ENCODE data around the gene PDE8B.

The PDE8B gene, protein sequence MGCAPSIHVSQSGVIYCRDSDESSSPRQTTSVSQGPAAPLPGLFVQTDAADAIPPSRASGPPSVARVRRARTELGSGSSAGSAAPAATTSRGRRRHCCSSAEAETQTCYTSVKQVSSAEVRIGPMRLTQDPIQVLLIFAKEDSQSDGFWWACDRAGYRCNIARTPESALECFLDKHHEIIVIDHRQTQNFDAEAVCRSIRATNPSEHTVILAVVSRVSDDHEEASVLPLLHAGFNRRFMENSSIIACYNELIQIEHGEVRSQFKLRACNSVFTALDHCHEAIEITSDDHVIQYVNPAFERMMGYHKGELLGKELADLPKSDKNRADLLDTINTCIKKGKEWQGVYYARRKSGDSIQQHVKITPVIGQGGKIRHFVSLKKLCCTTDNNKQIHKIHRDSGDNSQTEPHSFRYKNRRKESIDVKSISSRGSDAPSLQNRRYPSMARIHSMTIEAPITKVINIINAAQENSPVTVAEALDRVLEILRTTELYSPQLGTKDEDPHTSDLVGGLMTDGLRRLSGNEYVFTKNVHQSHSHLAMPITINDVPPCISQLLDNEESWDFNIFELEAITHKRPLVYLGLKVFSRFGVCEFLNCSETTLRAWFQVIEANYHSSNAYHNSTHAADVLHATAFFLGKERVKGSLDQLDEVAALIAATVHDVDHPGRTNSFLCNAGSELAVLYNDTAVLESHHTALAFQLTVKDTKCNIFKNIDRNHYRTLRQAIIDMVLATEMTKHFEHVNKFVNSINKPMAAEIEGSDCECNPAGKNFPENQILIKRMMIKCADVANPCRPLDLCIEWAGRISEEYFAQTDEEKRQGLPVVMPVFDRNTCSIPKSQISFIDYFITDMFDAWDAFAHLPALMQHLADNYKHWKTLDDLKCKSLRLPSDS

DNA sequence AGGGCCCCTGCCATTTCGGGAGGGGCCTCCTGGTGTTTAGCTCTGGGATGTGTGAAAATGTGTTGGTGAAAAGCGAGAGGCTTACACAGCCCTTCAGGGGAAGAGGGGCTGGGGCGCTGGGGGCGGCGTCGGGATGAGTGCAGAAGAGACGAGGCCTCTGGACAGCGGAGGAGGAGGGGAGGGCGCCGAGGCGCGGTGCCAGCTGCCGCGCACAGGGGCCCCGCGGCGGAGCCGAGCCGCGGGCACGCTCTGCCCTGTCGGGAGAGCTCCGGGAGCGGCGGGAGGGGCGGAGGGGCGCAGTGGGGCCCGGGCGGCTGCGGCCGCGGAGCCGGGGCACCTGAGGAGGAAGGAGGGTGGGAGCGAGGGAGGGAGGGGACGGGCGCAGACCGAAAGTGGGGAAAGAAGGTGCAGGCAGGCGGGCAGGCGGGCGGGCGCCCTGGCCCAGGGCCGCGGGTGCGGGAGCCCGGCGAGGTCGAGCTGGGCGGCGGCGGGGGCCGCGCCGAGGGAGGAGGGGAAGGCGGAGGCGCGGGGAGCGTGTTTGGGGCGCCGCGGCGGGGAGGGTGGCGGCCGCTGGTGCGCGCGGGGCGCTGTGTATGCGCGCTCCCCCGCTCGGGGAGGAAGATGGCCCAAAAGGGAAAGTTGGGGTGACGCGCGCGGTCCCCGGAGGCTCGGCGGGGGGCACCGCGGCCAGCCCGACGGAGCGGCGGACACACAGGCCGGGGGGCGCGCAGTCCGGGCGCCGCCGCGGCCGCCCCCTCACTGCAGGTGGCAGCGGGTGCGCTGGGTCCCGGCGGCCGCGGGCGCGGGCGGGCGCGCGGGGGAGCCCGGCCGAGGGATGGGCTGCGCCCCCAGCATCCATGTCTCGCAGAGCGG is at the start of gene PDE8B:
TSS of gene PDE8B (plus strand) at position 590 of the 873 bp plus-strand sequence. CDS start at position 836, 246 bp downstream.
- peak in 1 of 2 donors; percentile 9 for DNase-seq

DNA sequence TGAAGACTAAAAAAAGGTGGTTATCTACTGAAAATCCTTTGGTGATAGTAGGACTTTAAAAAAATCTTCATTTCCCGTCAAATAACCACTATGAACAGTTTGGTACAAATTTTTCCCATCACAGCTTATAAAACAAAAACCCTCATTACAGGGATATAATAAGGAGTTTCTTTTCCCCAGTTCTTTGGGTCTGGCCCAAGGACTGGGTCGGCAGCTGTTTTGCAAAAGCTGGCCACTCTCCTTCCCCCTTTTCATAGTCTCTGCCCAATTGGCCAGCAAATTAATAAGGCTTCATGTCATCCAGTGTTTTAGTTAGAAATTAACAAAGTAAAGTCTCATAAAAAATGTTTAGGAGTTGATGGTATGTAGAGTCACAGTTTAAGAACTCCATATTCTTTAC is 47.0 kb upstream of the PDE8B start:
- no peak for DNase-seq

GRCh38 chr5:77167063-77167462 is 43.4 kb upstream of the PDE8B start:
- no peak for DNase-seq

- DNase-seq = no peak
These were observed 42.8 kb upstream of the PDE8B start for GRCh38 chr5:77167695-77168121.

DNA sequence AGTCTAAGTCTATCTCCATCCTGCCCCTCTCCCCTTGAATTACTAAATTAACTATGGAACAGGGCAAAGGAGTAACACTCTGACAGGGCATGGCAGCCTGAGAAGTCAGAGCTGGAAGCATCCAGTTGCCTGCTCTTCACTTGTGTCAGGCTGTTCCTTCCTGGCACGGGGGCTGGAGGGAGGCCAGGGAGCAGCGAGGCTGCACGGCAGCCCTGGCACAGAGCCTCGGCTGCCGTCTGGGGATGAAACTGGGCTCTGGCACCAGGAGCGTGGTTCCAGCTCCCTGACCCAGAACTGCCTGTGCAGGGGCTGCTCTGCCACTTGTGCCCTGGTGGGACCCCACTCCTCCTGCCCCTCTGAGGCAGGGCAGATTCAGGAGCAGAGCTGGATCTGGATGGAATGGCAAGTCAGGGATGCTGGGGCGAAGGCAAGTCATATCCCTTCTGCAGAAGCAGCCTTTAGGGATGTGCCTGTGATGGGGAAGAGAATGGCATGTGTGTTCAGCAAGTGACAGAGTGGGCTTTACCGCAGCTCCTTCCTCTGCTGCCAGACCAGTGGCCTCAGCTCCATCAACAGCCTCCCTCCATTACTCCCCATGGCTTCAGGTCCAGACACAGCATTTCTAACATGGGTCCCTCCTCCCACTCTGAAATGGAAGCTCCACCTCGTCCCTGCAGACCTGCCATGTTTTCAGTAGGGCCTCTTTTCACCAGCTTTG is 42.2 kb upstream of the PDE8B start:
- no peak for DNase-seq

DNA sequence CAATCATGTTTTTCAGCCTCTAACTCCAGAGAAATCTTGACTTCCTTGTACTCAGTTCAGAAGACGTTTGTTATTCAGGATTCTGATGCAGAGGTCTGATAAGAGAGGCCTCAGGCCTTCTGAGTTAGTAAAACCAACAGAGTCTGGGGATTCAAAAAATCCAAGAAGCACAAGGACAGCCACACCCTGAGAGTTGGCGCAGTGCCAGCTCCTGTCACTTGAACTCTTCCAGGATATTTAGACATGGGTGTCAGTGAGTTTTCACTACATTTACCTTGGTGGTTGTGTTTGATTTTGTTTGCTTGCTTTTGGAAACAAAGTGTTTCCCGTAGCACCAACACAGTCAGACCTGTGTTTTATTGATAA is 41.6 kb upstream of the PDE8B start:
- DNase-seq = no peak

- DNase-seq = no peak
These were observed 40.1 kb upstream of the PDE8B start for GRCh38 chr5:77170196-77170890.

DNA sequence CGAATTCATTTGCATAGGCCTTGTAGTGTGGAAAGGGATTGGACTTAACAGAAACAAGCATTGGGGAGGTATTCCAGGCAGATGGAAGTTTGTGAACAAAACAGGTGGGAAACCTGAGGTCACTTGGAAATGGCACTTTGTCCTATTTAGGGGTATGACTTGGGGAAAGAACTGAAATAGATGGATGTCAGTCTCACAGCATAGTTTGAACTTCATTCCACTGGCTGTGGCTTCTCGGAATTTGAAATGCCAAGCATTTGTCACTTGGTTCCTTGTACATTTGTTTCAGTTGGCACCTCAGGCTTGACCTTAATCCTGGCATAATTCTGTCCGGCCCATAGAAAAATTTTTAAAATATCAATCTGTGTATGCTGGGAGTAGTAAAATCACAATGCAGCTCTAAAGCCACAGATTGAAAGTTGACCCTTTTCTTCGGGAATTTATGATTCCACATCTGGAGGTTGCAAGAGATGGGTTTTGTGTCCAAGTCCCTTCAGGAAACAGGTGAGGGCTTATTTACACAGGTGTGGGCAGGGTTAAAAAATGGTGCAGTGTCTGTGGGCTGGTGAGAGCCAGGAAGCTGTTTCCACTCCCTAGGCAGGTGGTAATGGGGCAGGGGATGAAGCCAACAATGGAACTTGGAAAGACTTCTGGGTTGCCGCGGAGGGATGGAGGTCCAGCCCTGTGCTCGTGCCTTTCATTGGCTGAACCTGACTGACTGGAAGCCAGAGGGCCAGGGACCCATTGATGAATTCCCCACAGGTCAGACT is 39.2 kb upstream of the PDE8B start:
- no peak for DNase-seq

GRCh38 chr5:77172713-77173328 is 37.7 kb upstream of the PDE8B start:
- no peak for DNase-seq

DNA sequence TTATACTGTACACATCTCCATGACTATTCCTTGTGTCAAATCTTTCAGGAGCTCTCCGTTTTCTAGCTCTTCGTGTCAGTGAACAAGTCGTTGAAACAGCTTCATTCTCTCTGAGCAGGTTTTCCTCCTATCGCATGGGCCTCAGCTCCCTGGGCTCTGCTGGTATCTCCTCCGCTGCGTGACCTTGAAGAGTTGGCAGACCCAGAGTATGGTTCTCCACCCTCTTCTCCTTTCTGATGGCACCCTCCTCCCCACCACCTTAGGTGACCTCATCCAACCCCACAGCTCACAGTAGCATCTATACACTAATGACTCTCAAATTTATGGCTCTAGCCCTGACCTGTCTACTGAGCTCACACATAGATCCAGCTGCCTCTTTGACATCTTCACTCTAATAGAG is 36.0 kb upstream of the PDE8B start:
- DNase-seq = no peak

DNA sequence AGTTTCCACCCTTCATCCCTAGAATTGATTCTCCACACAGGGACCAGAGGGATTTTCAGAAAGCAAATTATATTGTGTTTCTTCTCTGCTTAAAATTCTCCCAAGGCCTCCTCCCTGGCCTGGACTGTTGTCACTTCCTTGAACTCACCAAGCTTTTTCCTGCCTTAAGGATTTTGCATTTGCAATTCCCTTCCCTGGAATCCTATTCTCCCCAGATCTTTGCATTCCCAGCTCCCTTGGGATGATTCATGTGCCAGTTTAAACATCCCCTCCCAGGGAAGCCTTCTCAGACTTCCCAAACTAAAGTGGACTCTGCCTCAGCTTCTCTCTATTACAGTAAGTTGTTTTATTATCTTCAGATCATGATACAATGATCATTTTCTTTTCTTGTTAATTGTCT is 35.2 kb upstream of the PDE8B start:
- DNase-seq = no peak

DNA sequence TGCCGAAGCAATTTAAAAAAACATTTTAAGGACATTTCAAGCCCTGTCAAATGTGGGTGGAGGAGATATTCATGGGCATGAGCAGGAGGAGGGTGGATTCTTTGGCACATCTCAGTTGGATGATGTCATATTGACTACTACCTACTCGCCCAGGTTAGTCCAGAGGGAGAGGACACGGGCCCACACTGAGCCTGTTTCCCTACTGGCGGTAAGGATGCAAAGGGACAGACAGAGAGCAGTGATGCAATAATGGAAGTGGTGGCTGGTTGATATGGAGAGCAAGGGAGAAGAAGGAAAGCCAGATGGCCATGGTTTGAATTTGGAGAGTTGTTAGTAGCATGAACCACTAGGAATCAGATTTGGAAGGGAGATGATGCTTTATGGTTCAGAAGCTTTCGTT is 34.1 kb upstream of the PDE8B start:
- DNase-seq = no peak

DNA sequence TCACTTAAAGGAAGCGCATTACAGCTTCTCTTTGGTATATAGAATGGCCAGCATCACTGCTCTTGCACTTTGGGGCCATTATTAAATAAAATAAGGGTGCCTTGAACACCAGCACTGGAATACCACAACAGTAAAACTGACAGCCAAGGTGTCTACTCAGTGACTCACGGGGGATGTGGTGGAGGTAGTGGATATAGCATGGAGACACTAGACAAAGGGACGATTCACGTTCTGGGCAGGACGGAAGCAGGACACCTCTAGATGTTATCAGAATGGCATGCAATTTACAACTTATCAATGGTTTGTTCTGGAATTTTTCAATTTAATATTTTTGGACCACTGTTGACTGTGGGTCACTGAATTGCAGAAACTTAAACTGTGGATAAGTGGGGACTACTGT is 32.9 kb upstream of the PDE8B start:
- DNase-seq = no peak

DNA sequence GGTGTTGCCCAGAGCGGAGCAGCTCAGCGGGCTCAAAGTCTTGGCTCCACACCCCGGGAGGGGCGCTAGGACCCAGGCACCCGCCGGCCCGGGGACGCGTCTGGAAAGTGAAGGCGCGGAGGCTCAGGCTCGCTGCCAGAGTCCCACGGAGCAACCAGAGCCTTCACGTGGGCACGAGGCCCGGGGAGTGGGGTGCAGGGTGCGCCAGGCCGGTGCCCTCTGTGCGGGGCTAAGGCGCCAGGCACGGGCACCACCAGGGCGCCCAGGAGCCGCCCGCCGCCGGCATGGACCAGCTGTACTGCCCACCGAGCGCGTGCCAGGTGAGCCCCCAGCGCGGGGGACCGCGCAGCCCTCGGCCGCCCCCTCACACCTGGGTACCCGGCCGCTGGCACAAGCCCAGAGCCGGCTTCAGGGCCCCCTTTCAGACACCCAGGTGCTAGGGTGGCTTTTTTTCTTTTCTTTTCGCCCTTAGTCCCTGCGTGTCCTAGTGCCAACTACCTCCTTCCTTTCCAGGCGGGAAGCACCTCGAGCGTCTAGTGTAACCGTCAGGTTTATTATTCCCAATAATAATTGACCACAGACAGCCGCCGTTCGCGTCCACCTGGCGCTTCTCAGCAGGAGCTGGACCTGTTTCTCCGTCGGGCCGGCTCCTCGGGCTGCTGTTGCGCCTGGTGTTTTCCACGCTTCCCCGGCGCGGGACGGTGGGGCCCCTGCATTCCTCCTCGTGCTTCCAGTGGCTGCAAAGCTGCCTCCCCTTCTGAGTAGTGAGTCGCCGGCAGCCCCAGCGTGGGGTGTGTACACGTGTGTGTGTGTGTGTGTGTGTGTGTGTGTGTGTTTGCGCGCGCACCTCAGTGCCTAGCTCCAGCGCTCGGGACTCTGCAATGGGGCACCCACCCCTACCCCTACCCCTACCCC is 30.1 kb upstream of the PDE8B start:
- DNase-seq = no peak

- DNase-seq = no peak
These were observed 29.3 kb upstream of the PDE8B start for GRCh38 chr5:77181173-77181572.

GRCh38 chr5:77181596-77182304 is 28.7 kb upstream of the PDE8B start:
- DNase-seq = no peak

GRCh38 chr5:77182367-77182766 is 28.1 kb upstream of the PDE8B start:
- DNase-seq = no peak

DNA sequence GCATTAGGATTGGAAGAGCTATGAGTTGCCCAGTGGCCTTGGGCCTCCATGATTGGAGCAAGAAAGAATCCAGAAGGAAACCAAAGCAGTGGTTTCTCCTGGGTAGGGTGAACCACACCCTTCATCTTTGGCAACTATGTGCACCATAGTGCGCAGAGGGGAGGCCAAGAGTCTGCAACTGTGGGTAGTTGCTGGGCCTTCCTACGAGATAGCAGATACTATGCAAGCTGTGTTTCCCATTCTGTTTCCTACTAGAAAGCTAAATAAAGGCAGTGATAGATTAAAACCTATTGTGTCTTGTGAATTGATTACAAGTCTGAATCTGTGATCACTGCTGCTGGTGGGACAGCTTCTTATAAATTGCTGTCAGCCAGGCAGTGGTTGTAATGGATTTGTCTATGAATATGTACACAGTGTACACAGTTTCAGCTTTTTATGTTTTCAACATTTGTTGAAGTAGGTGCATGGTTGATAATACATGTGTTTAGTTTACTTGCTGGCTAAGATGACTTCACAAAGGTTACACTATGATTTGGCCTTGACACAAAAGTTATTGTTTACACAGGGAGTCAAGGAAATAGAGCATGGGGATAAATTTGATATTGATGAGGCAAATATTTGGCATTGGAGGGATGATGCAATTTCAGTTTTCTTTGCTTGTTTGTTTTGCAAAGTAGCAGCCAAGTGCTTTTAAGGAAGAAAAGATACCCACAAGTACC is 23.7 kb upstream of the PDE8B start:
- no peak for DNase-seq
